Liver (tissue), 9 donors: ENCODE results near the gene TSGA10IP. TPM values are rescaled to one million over a fixed set of nuclear protein-coding genes. Genes with fewer than 3 reads are reported as not detected.

Experiments
- DNase-seq: peaks from one replicate; pipeline ENCODE4 v3.0.0-alpha.2; 2017; ENCODE audit warnings: low spot score
- H3K27ac ChIP-seq, 2 donors: one replicate each; pipeline ENCODE4 v1.7.0; 2013; ENCODE audit warnings: inconsistent platforms in 2 of 2, low read length in 2 of 2, control low read depth in 1 of 2, low read depth in 1 of 2, mild to moderate bottlenecking in 1 of 2
- H3K27me3 ChIP-seq, 4 donors: one replicate each; pipeline versions ENCODE4 v1.6.1 to v1.7.0; 2013; ENCODE audit warnings: low read length in 3 of 4, inconsistent platforms in 1 of 4, mild to moderate bottlenecking in 1 of 4, moderate library complexity in 1 of 4; ENCODE audit not compliant: control insufficient read depth in 4 of 4, insufficient read depth in 4 of 4
- H3K36me3 ChIP-seq, 4 donors: one replicate each; pipeline versions ENCODE4 v1.6.1 to v1.7.0; 2013; ENCODE audit warnings: low read length in 3 of 4, mild to moderate bottlenecking in 3 of 4, low read depth in 1 of 4, moderate library complexity in 1 of 4; ENCODE audit not compliant: control insufficient read depth in 4 of 4, insufficient read depth in 3 of 4
- H3K4me1 ChIP-seq, 4 donors: one replicate each; pipeline versions ENCODE4 v1.6.1 to v1.7.0; 2013; ENCODE audit warnings: low read length in 3 of 4, mild to moderate bottlenecking in 3 of 4, moderate library complexity in 1 of 4; ENCODE audit not compliant: control insufficient read depth in 4 of 4, insufficient read depth in 4 of 4
- H3K4me3 ChIP-seq, 3 donors: one replicate each; pipeline versions ENCODE4 v1.6.1 to v1.7.0; 2013; ENCODE audit warnings: low read length in 3 of 3, control low read depth in 1 of 3, low read depth in 1 of 3, mild to moderate bottlenecking in 1 of 3
- H3K9ac ChIP-seq, 2 donors: one replicate each; pipeline ENCODE4 v1.7.0; 2013; ENCODE audit warnings: low read length in 2 of 2, mild to moderate bottlenecking in 2 of 2, moderate library complexity in 2 of 2, control low read depth in 1 of 2, low read depth in 1 of 2
- H3K9me3 ChIP-seq, 4 donors: one replicate each; pipeline versions ENCODE4 v1.6.1 to v1.7.0; 2013; ENCODE audit warnings: low read length in 3 of 4; ENCODE audit not compliant: control insufficient read depth in 4 of 4
- EGR1 ChIP-seq, 2 donors: IDR thresholded peaks; 2 replicates each; pipeline ENCODE4 v1.6.1; 2016 to 2018; ENCODE audit warnings: antibody characterized with exemption in 2 of 2, low read depth in 2 of 2
- FOXA1 ChIP-seq: IDR thresholded peaks from 2 replicates; pipeline ENCODE4 v1.6.1; 2016; ENCODE audit warnings: antibody characterized with exemption
- FOXA2 ChIP-seq: IDR thresholded peaks from 2 replicates; pipeline ENCODE4 v1.6.1; 2016; ENCODE audit warnings: antibody characterized with exemption
- GABPA ChIP-seq, 2 donors: IDR thresholded peaks in 1 of 2; conservative IDR thresholded peaks in 1 of 2; 2 replicates each; pipeline ENCODE4 v1.6.1; 2016; ENCODE audit warnings: antibody characterized with exemption in 2 of 2, mild to moderate bottlenecking in 1 of 2, moderate library complexity in 1 of 2
- HNF4A ChIP-seq, 2 donors: conservative IDR thresholded peaks; 2 replicates each; pipeline ENCODE4 v1.6.1; 2016; ENCODE audit warnings: antibody characterized with exemption in 2 of 2, mild to moderate bottlenecking in 2 of 2
- HNF4G ChIP-seq: IDR thresholded peaks from 2 replicates; pipeline ENCODE4 v1.6.1; 2016; ENCODE audit warnings: antibody characterized with exemption
- JUND ChIP-seq, 2 donors: IDR thresholded peaks; 2 replicates each; pipeline ENCODE4 v1.6.1; 2016; ENCODE audit warnings: antibody characterized with exemption in 2 of 2
- NR2F2 ChIP-seq: IDR thresholded peaks from 2 replicates; pipeline ENCODE4 v1.6.1; 2016; ENCODE audit warnings: antibody characterized with exemption
- RXRA ChIP-seq, 2 donors: IDR thresholded peaks; 2 replicates each; pipeline ENCODE4 v1.6.1; 2017 to 2018; ENCODE audit warnings: antibody characterized with exemption in 2 of 2, mild to moderate bottlenecking in 1 of 2
- SP1 ChIP-seq: IDR thresholded peaks from 2 replicates; pipeline ENCODE4 v1.6.1; 2018; ENCODE audit warnings: antibody characterized with exemption, mild to moderate bottlenecking
- TAF1 ChIP-seq: conservative IDR thresholded peaks from 2 replicates; pipeline ENCODE4 v1.6.1; 2016; ENCODE audit warnings: antibody characterized with exemption, mild to moderate bottlenecking
- YY1 ChIP-seq: IDR thresholded peaks from 2 replicates; pipeline ENCODE4 v1.6.1; 2016; ENCODE audit warnings: antibody characterized with exemption, mild to moderate bottlenecking
- WGBS: extraction: QIAGEN DNeasy Blood & Tissue Kit; methylation state at CpG from one replicate; pipeline ENCODE4 v1.1.7; 2013; 5-methylcytosine and 5-hydroxymethylcytosine counted together
- polyA plus RNA-seq, 2 donors: library from polyadenylated mRNA; stranded (reverse) in 1 of 2; unstranded in 1 of 2; fragments of 200-250 nt in 1 of 2; fragments of >200 nt in 1 of 2; fragmentation: Nextera tagmentation in 1 of 2; extraction: Ambion mirVana in 1 of 2; gene quantifications; one replicate each; pipeline versions ENCODE4 v1.2.1 to v1.2.3, GENCODE V29; 2013 to 2015
- total RNA-seq, 2 donors: library from RNA; depleted of rRNA; stranded (reverse); fragments of >200 nt; gene quantifications; one replicate each; pipeline ENCODE4 v1.2.3, GENCODE V29; 2014
- TF ChIP-seq, protein P1 (sequence below): IDR thresholded peaks from 2 replicates; pipeline ENCODE4 v1.6.1; 2016; ENCODE audit warnings: antibody characterized with exemption, mild to moderate bottlenecking
- TF ChIP-seq, protein P2 (sequence below): IDR thresholded peaks from 2 replicates; pipeline ENCODE4 v1.6.1; 2016; ENCODE audit warnings: antibody characterized with exemption
- TF ChIP-seq, protein P3 (sequence below): fragments of 150-350 bp; IDR thresholded peaks from 2 replicates; pipeline ENCODE4 v1.5.1; 2017; ENCODE audit warnings: improper control_type of control experiment, low read depth, low read length; ENCODE audit not compliant: missing input control
- donor health status: healthy.
- donor health status: healthy.
- donor health status: healthy.
- donor health status: healthy.
- donor health status: healthy.

Gene TSGA10IP
- total and polyA plus RNA-seq, 4 donors: 0.02 TPM; not detected in 3

DNA sequence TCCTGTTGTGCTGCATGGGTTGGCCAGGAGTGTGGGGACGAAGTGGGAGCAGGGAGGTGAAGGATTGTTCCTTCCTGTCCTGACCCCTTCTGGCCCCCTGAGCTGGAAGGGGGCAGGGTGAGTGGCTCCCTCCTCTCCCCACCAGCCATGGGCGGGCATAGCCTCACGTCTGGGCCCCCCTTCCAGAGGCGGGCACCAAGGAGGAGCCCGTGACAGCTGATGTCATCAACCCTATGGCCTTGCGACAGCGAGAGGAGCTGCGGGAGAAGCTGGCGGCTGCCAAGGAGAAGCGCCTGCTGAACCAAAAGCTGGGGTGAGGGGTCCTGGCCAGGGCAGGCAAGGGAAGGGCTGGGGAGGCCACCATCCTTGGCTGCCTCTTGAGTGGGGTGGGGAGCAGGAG, 19.6 kb downstream of the TSGA10IP start (continued):
- TF ChIP-seq HNF4A (conservative IDR thresholded peaks at IDR 0.05): no peak
- TF ChIP-seq, protein P1, sequence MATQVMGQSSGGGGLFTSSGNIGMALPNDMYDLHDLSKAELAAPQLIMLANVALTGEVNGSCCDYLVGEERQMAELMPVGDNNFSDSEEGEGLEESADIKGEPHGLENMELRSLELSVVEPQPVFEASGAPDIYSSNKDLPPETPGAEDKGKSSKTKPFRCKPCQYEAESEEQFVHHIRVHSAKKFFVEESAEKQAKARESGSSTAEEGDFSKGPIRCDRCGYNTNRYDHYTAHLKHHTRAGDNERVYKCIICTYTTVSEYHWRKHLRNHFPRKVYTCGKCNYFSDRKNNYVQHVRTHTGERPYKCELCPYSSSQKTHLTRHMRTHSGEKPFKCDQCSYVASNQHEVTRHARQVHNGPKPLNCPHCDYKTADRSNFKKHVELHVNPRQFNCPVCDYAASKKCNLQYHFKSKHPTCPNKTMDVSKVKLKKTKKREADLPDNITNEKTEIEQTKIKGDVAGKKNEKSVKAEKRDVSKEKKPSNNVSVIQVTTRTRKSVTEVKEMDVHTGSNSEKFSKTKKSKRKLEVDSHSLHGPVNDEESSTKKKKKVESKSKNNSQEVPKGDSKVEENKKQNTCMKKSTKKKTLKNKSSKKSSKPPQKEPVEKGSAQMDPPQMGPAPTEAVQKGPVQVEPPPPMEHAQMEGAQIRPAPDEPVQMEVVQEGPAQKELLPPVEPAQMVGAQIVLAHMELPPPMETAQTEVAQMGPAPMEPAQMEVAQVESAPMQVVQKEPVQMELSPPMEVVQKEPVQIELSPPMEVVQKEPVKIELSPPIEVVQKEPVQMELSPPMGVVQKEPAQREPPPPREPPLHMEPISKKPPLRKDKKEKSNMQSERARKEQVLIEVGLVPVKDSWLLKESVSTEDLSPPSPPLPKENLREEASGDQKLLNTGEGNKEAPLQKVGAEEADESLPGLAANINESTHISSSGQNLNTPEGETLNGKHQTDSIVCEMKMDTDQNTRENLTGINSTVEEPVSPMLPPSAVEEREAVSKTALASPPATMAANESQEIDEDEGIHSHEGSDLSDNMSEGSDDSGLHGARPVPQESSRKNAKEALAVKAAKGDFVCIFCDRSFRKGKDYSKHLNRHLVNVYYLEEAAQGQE: no peak

DNA sequence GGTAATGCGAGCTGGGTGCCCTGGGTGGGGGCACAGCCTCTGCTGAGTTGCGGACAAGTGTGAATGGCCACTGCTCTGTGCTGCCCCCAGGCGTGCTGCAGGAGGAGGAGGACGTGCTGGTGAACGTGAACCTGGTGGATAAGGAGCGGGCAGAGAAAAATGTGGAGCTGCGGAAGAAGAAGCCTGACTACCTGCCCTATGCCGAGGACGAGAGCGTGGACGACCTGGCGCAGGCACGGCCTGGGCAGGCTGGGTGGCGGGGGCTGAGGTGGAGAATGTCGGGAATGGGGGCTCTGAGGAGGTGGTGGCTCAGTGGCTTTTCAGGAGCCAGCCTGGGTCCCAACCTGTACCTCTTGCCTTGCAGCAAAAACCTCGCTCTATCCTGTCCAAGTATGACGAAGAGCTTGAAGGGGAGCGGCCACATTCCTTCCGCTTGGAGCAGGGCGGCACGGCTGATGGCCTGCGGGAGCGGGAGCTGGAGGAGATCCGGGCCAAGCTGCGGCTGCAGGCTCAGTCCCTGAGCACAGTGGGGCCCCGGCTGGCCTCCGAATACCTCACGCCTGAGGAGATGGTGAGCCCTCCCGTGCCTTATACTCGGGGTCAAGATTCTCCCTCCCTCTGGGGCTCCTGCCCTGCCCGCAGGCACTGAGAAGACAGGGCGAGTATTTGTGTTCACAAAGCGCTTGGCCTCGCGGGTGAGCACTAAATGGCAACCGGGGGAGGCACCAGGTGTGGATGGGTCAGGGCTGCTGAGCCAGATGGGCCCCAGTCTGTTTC, 20.9 kb downstream of the TSGA10IP start:
- Histone ChIP-seq H3K27ac (no peak overlapping the region), H3K9me3 (no peaks in the 10 kb centered on the region), H3K27me3 (no peaks in the 10 kb centered on the region), H3K9ac (no peak overlapping the region), H3K4me1 (peaks cover 5 to 18% (median 16%) of the 10 kb centered on the region in 4 donors), H3K4me3 (no peak overlapping the region), H3K36me3 (peaks cover 20 to 59% (median 32%) of the 10 kb centered on the region in 4 donors)
- DNase-seq: no peak
- no peak for TF ChIP-seq HNF4A (conservative IDR thresholded peaks at IDR 0.05)
- TF ChIP-seq JUND (IDR thresholded peaks at IDR 0.05): no peak
- no peak for TF ChIP-seq HNF4G
- no peak for TF ChIP-seq TAF1
- TF ChIP-seq, protein P2, sequence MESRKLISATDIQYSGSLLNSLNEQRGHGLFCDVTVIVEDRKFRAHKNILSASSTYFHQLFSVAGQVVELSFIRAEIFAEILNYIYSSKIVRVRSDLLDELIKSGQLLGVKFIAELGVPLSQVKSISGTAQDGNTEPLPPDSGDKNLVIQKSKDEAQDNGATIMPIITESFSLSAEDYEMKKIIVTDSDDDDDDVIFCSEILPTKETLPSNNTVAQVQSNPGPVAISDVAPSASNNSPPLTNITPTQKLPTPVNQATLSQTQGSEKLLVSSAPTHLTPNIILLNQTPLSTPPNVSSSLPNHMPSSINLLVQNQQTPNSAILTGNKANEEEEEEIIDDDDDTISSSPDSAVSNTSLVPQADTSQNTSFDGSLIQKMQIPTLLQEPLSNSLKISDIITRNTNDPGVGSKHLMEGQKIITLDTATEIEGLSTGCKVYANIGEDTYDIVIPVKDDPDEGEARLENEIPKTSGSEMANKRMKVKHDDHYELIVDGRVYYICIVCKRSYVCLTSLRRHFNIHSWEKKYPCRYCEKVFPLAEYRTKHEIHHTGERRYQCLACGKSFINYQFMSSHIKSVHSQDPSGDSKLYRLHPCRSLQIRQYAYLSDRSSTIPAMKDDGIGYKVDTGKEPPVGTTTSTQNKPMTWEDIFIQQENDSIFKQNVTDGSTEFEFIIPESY: no peak
- TF ChIP-seq RXRA (IDR thresholded peaks at IDR 0.05): no peak
- no peak for TF ChIP-seq EGR1 (IDR thresholded peaks at IDR 0.05; ENCODE audit: low read depth in 2 of 2)
- TF ChIP-seq YY1: no peak
- TF ChIP-seq GABPA (IDR thresholded peaks at IDR 0.05 in 1 of 2, conservative IDR thresholded peaks at IDR 0.05 in 1 of 2): no peak
- no peak for TF ChIP-seq SP1
- TF ChIP-seq FOXA1: no peak
- no peak for TF ChIP-seq FOXA2
- TF ChIP-seq, protein P3, sequence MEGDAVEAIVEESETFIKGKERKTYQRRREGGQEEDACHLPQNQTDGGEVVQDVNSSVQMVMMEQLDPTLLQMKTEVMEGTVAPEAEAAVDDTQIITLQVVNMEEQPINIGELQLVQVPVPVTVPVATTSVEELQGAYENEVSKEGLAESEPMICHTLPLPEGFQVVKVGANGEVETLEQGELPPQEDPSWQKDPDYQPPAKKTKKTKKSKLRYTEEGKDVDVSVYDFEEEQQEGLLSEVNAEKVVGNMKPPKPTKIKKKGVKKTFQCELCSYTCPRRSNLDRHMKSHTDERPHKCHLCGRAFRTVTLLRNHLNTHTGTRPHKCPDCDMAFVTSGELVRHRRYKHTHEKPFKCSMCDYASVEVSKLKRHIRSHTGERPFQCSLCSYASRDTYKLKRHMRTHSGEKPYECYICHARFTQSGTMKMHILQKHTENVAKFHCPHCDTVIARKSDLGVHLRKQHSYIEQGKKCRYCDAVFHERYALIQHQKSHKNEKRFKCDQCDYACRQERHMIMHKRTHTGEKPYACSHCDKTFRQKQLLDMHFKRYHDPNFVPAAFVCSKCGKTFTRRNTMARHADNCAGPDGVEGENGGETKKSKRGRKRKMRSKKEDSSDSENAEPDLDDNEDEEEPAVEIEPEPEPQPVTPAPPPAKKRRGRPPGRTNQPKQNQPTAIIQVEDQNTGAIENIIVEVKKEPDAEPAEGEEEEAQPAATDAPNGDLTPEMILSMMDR: no peak
- TF ChIP-seq NR2F2: no peak
- 97% methylated on average over 36 of the region's 36 CpGs for WGBS
